WERI-Rb-1 (cell line): ENCODE results near the gene KIAA0825.

ENCODE experiments used
- DNase-seq: peaks from one replicate; pipeline ENCODE4 v3.0.0-alpha.2; 2020
- H3K27ac ChIP-seq: fragments of 250-450 bp; sonication (Bioruptor Pico); 2 replicates; pipeline ENCODE4 v1.5.1; 2020; ENCODE audit warnings: mild to moderate bottlenecking, moderate library complexity
- H3K27me3 ChIP-seq: fragments of 250-450 bp; sonication (Bioruptor Pico); 2 replicates; pipeline ENCODE4 v1.5.1; 2021; ENCODE audit warnings: mild to moderate bottlenecking, low read depth, moderate library complexity; ENCODE audit not compliant: insufficient read depth, severe bottlenecking
- H3K36me3 ChIP-seq: fragments of 250-450 bp; sonication (Bioruptor Pico); 2 replicates; pipeline ENCODE4 v1.5.1; 2020; ENCODE audit warnings: mild to moderate bottlenecking, moderate library complexity
- H3K4me3 ChIP-seq: 2 replicates; pipeline ENCODE4 v1.5.1; 2011; ENCODE audit warnings: low read depth, mild to moderate bottlenecking, control low read depth, low read length
- H3K9me3 ChIP-seq: fragments of 250-450 bp; sonication (Bioruptor Pico); 2 replicates; pipeline ENCODE4 v1.5.1; 2021; ENCODE audit warnings: mild to moderate bottlenecking, moderate library complexity; ENCODE audit not compliant: severe bottlenecking
- TF ChIP-seq, protein P1 (sequence below): IDR thresholded peaks from 2 replicates; pipeline ENCODE4 v1.5.1; 2011; ENCODE audit warnings: low read depth, mild to moderate bottlenecking, control low read depth, inconsistent platforms, low read length

KIAA0825 gene

DNA sequence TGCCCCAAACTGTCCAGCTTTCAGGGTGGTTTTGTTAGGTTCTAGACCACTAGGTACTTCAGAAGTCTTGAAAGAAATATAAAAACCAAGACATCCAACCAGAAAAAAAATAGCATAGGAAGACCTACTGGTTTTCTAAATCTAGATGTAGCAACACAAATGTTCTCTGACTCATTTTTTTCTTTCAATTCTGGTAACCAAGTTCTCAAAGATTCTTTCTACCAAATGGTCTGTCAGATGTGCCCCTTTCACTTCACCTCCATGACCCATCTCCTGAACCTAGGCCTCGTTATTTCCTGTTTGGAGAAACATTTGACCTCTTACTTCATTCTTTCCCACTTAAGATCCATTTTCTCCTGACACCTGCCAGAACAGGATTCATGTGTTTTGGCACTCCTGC lies 355.3 kb downstream of the KIAA0825 start:
- Histone ChIP-seq H3K9me3 (no peaks in the 10 kb centered on the region), H3K36me3 (no peaks in the 10 kb centered on the region), H3K27ac (no peak overlapping the region), H3K27me3 (no peaks in the 10 kb centered on the region), H3K4me3 (no peak overlapping the region)
- TF ChIP-seq, protein P1, sequence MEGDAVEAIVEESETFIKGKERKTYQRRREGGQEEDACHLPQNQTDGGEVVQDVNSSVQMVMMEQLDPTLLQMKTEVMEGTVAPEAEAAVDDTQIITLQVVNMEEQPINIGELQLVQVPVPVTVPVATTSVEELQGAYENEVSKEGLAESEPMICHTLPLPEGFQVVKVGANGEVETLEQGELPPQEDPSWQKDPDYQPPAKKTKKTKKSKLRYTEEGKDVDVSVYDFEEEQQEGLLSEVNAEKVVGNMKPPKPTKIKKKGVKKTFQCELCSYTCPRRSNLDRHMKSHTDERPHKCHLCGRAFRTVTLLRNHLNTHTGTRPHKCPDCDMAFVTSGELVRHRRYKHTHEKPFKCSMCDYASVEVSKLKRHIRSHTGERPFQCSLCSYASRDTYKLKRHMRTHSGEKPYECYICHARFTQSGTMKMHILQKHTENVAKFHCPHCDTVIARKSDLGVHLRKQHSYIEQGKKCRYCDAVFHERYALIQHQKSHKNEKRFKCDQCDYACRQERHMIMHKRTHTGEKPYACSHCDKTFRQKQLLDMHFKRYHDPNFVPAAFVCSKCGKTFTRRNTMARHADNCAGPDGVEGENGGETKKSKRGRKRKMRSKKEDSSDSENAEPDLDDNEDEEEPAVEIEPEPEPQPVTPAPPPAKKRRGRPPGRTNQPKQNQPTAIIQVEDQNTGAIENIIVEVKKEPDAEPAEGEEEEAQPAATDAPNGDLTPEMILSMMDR = no peak
- no peak for DNase-seq

DNA sequence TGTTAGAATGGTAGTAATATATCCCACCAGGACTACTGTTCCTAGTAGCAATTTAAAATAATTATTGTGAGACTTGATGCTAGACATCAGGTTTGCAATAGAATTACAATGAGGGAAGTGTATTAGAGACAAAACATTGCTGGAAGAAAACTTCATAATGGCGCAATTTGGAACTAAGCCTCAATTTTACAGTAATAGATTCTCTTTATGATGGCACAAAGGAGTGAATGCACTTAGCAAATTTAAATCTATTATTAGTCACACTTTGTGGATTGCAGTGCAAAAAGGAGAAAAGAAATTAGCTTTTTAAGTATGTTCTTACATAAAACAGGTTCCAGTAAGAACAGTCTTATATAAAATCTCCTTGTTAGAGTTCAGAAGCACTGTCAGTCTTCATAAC lies 358.3 kb downstream of the KIAA0825 start:
- TF ChIP-seq, protein P1 = no peak
- Histone ChIP-seq H3K27me3 (no peaks in the 10 kb centered on the region), H3K4me3 (no peak overlapping the region), H3K36me3 (no peaks in the 10 kb centered on the region), H3K27ac (no peak overlapping the region), H3K9me3 (no peaks in the 10 kb centered on the region)
- no peak for DNase-seq

DNA sequence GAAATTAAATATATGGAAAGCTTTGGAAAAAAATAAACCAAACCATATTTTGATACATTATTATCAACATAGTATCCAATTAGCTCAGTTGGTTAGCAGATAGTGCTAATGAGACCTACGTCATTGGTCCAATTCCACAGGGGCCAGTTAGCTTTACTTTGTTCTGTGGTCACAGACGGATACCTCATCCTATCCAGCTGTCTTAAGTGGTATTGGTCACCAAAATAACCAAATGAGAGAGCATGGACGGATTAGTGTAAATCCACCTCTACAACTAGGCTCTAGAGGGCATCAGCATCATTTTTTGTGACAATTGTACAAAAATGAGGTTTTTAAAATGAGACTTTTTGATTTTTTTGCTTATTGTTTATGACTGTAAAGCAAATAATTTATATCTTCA lies 364.2 kb downstream of the KIAA0825 start:
- Histone ChIP-seq H3K9me3 (no peaks in the 10 kb centered on the region), H3K27me3 (no peaks in the 10 kb centered on the region), H3K36me3 (no peaks in the 10 kb centered on the region), H3K27ac (no peak overlapping the region), H3K4me3 (no peak overlapping the region)
- TF ChIP-seq, protein P1 = no peak
- DNase-seq = no peak

DNA sequence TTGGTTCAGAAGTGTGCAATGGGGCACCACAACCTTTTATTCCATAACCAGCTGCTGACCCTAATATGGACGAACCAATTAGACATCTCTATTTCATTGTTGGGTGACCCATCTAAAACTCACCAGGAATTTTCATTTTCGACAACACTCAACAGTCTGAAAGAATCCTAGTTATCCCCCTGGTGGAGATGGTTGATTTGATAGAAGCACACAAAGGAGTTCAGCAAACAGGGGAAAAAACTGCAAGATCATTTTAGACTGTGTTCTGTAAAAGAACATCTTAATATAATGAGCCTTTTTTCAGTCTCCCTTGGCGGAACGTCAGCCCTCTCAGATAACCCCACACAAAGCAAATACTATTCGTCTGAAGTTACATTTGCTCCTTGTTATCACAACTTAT lies 367.4 kb downstream of the KIAA0825 start:
- Histone ChIP-seq H3K36me3 (no peaks in the 10 kb centered on the region), H3K27ac (no peak overlapping the region), H3K27me3 (no peaks in the 10 kb centered on the region), H3K9me3 (no peaks in the 10 kb centered on the region), H3K4me3 (no peak overlapping the region)
- TF ChIP-seq, protein P1 = no peak
- DNase-seq = no peak

DNA sequence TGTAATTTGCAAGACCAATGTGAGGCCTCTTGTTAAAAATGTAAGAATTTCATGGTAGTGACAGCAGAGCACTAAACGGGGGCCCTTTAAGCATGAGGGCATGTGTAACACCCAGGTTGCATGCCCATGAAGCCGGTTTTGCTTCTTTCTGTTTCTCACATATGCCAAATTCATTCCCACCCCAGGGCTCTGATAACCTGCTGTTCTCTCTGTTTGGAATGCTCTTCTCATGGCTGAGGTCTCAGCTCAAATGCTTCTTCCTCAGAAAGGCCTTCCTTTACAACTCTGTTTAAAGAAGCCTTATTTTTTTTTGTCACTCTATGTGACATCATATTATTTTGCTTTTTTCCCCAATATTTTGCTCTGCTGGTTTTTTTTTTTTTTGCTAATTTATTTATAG lies 369.0 kb downstream of the KIAA0825 start:
- H3K9me3 ChIP-seq = no peaks in the 10 kb centered on the region
- no peaks in the 10 kb centered on the region for H3K36me3 ChIP-seq
- DNase-seq = no peak
- H3K4me3 ChIP-seq = no peak overlapping the region
- no peaks in the 10 kb centered on the region for H3K27me3 ChIP-seq
- H3K27ac ChIP-seq = no peak overlapping the region
- TF ChIP-seq, protein P1 = no peak

DNA sequence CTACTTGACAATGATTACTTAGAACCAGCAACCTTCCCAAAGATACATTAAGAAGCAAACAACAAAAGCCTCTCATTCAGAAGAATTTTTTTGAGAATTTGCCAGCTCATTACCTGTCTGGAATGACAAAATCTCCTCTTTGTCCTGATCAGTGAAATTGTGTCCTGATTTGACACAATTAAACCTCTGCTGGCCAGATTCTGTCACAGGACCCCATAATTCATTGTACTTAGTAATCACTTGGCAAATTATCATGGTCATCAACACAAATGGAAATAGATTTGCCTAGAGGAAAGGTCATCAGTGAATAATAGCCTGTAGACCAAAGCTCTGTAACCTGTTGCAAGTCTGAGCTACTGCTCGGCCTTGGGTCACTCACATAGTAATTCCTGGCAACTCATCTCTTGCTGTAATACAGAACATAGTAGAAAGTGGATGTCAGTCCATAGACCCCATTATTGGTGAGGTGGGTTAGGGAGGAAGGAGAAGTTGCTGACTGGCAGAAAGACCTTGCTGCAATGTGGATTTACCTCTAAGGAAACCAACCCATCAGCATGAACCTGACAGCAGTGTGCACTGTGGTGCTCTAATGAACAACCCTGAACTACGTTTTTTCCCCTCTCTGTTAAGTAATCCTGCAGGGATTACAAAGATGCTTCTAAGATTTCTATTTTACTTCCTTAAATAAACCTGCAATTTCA lies 370.1 kb downstream of the KIAA0825 start:
- Histone ChIP-seq H3K9me3 (no peaks in the 10 kb centered on the region), H3K27me3 (no peaks in the 10 kb centered on the region), H3K27ac (no peak overlapping the region), H3K4me3 (no peak overlapping the region), H3K36me3 (no peaks in the 10 kb centered on the region)
- DNase-seq = no peak
- TF ChIP-seq, protein P1 = no peak
